H9 (cell line): Measurements from ENCODE around the gene PLXNA2. TPM values are rescaled to one million over a fixed set of nuclear protein-coding genes. Genes with fewer than 3 reads are reported as not detected.

Experiments
- DNase-seq: peaks from one replicate; pipeline ENCODE4 v3.0.0-alpha.2; 2017
- H2AFZ ChIP-seq: one replicate; pipeline ENCODE4 v1.6.1; 2013; ENCODE audit warnings: mild to moderate bottlenecking, low read length, control low read depth, moderate library complexity
- H2AK5ac ChIP-seq: 2 replicates; pipeline ENCODE4 v1.6.1; 2013; ENCODE audit warnings: low read length, control low read depth, mixed read lengths; ENCODE audit not compliant: insufficient read length
- H2BK120ac ChIP-seq: one replicate; pipeline ENCODE4 v1.6.1; 2013; ENCODE audit warnings: low read depth, mild to moderate bottlenecking, low read length, control low read depth, inconsistent platforms; ENCODE audit not compliant: poor library complexity, severe bottlenecking
- H2BK12ac ChIP-seq: 2 replicates; pipeline ENCODE4 v1.6.1; 2013; ENCODE audit warnings: low read length, control low read depth, mixed read lengths, low read depth; ENCODE audit not compliant: insufficient read length
- H2BK15ac ChIP-seq: 2 replicates; pipeline ENCODE4 v1.6.1; 2013; ENCODE audit warnings: low read depth, low read length, control low read depth
- H2BK20ac ChIP-seq: one replicate; pipeline ENCODE4 v1.6.1; 2013; ENCODE audit warnings: low read depth, mild to moderate bottlenecking, low read length, control low read depth, inconsistent platforms; ENCODE audit not compliant: poor library complexity, severe bottlenecking
- H2BK5ac ChIP-seq: 2 replicates; pipeline ENCODE4 v1.6.1; 2013; ENCODE audit warnings: low read length, control low read depth, mixed read lengths; ENCODE audit not compliant: insufficient read length
- H3K14ac ChIP-seq: 2 replicates; pipeline ENCODE4 v1.6.1; 2013; ENCODE audit warnings: low read length, control low read depth; ENCODE audit not compliant: insufficient read depth
- H3K18ac ChIP-seq: 2 replicates; pipeline ENCODE4 v1.6.1; 2013; ENCODE audit warnings: low read depth, mild to moderate bottlenecking, mixed read lengths, low read length, control low read depth; ENCODE audit not compliant: insufficient read length
- H3K23ac ChIP-seq: 2 replicates; pipeline ENCODE4 v1.6.1; 2013; ENCODE audit warnings: low read length, control low read depth, mixed read lengths, low read depth; ENCODE audit not compliant: insufficient read length
- H3K23me2 ChIP-seq: 2 replicates; pipeline ENCODE4 v1.6.1; 2013; ENCODE audit warnings: low read depth, mild to moderate bottlenecking, mixed read lengths, low read length, control low read depth; ENCODE audit not compliant: insufficient read length, poor library complexity, severe bottlenecking
- H3K27ac ChIP-seq: 2 replicates; pipeline ENCODE4 v1.5.1; 2013; ENCODE audit warnings: low read length, control low read depth, mixed read lengths, low read depth; ENCODE audit not compliant: insufficient read length
- H3K27me3 ChIP-seq: 2 replicates; pipeline ENCODE4 v1.6.1; 2013; ENCODE audit warnings: low read length, control low read depth, inconsistent platforms; ENCODE audit not compliant: insufficient read depth
- H3K4ac ChIP-seq: 2 replicates; pipeline ENCODE4 v1.6.1; 2013; ENCODE audit warnings: low read depth, mild to moderate bottlenecking, control low read depth, inconsistent platforms, low read length, moderate library complexity
- H3K4me1 ChIP-seq: 2 replicates; pipeline ENCODE4 v1.6.1; 2013; ENCODE audit warnings: low read length, control low read depth, inconsistent platforms; ENCODE audit not compliant: insufficient read depth
- H3K4me2 ChIP-seq: 2 replicates; pipeline ENCODE4 v1.6.1; 2013; ENCODE audit warnings: low read length, control low read depth, mixed read lengths; ENCODE audit not compliant: insufficient read length, insufficient read depth
- H3K56ac ChIP-seq: 2 replicates; pipeline ENCODE4 v1.6.1; 2013; ENCODE audit warnings: low read depth, mild to moderate bottlenecking, mixed read lengths, low read length, control low read depth; ENCODE audit not compliant: insufficient read length
- H3K79me1 ChIP-seq: 2 replicates; pipeline ENCODE4 v1.6.1; 2013; ENCODE audit warnings: low read depth, mild to moderate bottlenecking, moderate library complexity, low read length, control low read depth, inconsistent platforms; ENCODE audit not compliant: insufficient read depth, poor library complexity, severe bottlenecking
- H3K79me2 ChIP-seq: 2 replicates; pipeline ENCODE4 v1.6.1; 2013; ENCODE audit warnings: low read length, control low read depth, inconsistent platforms; ENCODE audit not compliant: insufficient read depth
- H3K9ac ChIP-seq: 2 replicates; pipeline ENCODE4 v1.6.1; 2013; ENCODE audit warnings: low read length, control low read depth, mixed read lengths; ENCODE audit not compliant: insufficient read length; ENCODE audit errors: extremely low read depth
- H3K9me3 ChIP-seq: one replicate; pipeline ENCODE4 v1.6.1; 2013; ENCODE audit warnings: low read depth, low read length, inconsistent platforms; ENCODE audit not compliant: control insufficient read depth
- H3T11ph ChIP-seq: one replicate; pipeline ENCODE4 v1.6.1; 2013; ENCODE audit warnings: mild to moderate bottlenecking, low read length, control low read depth, inconsistent platforms
- H4K20me1 ChIP-seq: one replicate; pipeline ENCODE4 v1.6.1; 2013; ENCODE audit not compliant: control insufficient read depth, insufficient read length, insufficient read depth
- H4K5ac ChIP-seq: 2 replicates; pipeline ENCODE4 v1.6.1; 2013; ENCODE audit warnings: low read depth, mild to moderate bottlenecking, mixed read lengths, low read length, control low read depth; ENCODE audit not compliant: insufficient read length
- H4K8ac ChIP-seq: replicated peaks from 2 replicates; pipeline ENCODE4 v1.6.1; 2013; ENCODE audit warnings: low read length, control low read depth, mixed read lengths, low read depth; ENCODE audit not compliant: insufficient read length
- H4K91ac ChIP-seq: 2 replicates; pipeline ENCODE4 v1.6.1; 2013; ENCODE audit warnings: low read depth, mild to moderate bottlenecking, moderate library complexity, mixed read lengths, low read length, control low read depth; ENCODE audit not compliant: insufficient read length
- H3K27ac Mint-ChIP-seq, 3 experiments: 2 replicates in 2 of 3; 3 replicates in 1 of 3; pipeline ENCODE4 v1.8.0; 2020 to 2021; ENCODE audit warnings: mixed read lengths in 3 of 3, mild to moderate bottlenecking in 1 of 3, moderate library complexity in 1 of 3
- H3K27me3 Mint-ChIP-seq: 2 replicates; pipeline ENCODE4 v1.8.0; 2021; ENCODE audit warnings: low read depth, mild to moderate bottlenecking, moderate library complexity, mixed read lengths
- H3K36me3 Mint-ChIP-seq, 3 experiments: 2 replicates in 2 of 3; 3 replicates in 1 of 3; pipeline ENCODE4 v1.8.0; 2020 to 2021; ENCODE audit warnings: low read depth in 3 of 3, mixed read lengths in 3 of 3; ENCODE audit not compliant: insufficient read depth in 1 of 3
- H3K4me1 Mint-ChIP-seq, 2 experiments: 2 replicates each; pipeline ENCODE4 v1.8.0; 2020; ENCODE audit warnings: mixed read lengths in 2 of 2
- H3K4me3 Mint-ChIP-seq, 2 experiments: 2 replicates in 1 of 2; 3 replicates in 1 of 2; pipeline ENCODE4 v1.8.0; 2020 to 2021; ENCODE audit warnings: mild to moderate bottlenecking in 2 of 2, mixed read lengths in 2 of 2, moderate library complexity in 1 of 2
- H3K9me3 Mint-ChIP-seq, 2 experiments: 2 replicates in 1 of 2; 3 replicates in 1 of 2; pipeline ENCODE4 v1.8.0; 2020; ENCODE audit warnings: mild to moderate bottlenecking in 2 of 2, mixed read lengths in 2 of 2, moderate library complexity in 1 of 2
- WGBS: extraction: QIAGEN DNeasy Blood & Tissue Kit; methylation state at CpG from one replicate; pipeline ENCODE4 v1.1.7; 2013; ENCODE audit warnings: missing lambda C conversion rate, low lambda C conversion rate, mixed read lengths; ENCODE audit not compliant: insufficient read length; ENCODE audit errors: extremely low coverage; 5-methylcytosine and 5-hydroxymethylcytosine counted together
- total RNA-seq: library from RNA; stranded (reverse); gene quantifications from 2 replicates; pipeline ENCODE4 v1.2.1, GENCODE V29; 2021
- TF ChIP-seq, protein P1 (sequence below): fragments of 200-600 bp; sonication (generic); conservative IDR thresholded peaks from 3 replicates; pipeline ENCODE4 v1.8.0; 2021; ENCODE audit warnings: antibody characterized with exemption, mild to moderate bottlenecking

The PLXNA2 gene
- total RNA-seq, 1 experiment from 2014 or later = 0.57 TPM

- H3K36me3 Mint-ChIP-seq = no peaks in the 10 kb centered on the region; a peak in 1 of 7 replicates
- H3K79me2 ChIP-seq = no peaks in the 10 kb centered on the region
- peaks cover 17 to 19% of the 10 kb centered on the region in 2 experiments for H3K4me1 Mint-ChIP-seq
- H3K27ac ChIP-seq = no peak overlapping the region
- H4K20me1 ChIP-seq = no peaks in the 10 kb centered on the region
- no peak overlapping the region for H2BK5ac ChIP-seq
- H3K4ac ChIP-seq = no peak overlapping the region
- H4K91ac ChIP-seq = no peak overlapping the region
- H3K79me1 ChIP-seq = no peaks in the 10 kb centered on the region
- no peaks in the 10 kb centered on the region; the same call in none of the 2 replicates for H3K27me3 Mint-ChIP-seq
- no peak overlapping the region for H2BK120ac ChIP-seq
- WGBS = no CpG with 5 or more reads among the region's 4 CpGs
- no peaks in the 10 kb centered on the region for H3K9me3 ChIP-seq
- H2AFZ ChIP-seq = no peak overlapping the region
- no peaks in the 10 kb centered on the region for H3K27me3 ChIP-seq
- no peaks in the 10 kb centered on the region for H3K4me1 ChIP-seq
- H2BK12ac ChIP-seq = no peak overlapping the region
- H3K4me2 ChIP-seq = no peak overlapping the region
- TF ChIP-seq, protein P1, sequence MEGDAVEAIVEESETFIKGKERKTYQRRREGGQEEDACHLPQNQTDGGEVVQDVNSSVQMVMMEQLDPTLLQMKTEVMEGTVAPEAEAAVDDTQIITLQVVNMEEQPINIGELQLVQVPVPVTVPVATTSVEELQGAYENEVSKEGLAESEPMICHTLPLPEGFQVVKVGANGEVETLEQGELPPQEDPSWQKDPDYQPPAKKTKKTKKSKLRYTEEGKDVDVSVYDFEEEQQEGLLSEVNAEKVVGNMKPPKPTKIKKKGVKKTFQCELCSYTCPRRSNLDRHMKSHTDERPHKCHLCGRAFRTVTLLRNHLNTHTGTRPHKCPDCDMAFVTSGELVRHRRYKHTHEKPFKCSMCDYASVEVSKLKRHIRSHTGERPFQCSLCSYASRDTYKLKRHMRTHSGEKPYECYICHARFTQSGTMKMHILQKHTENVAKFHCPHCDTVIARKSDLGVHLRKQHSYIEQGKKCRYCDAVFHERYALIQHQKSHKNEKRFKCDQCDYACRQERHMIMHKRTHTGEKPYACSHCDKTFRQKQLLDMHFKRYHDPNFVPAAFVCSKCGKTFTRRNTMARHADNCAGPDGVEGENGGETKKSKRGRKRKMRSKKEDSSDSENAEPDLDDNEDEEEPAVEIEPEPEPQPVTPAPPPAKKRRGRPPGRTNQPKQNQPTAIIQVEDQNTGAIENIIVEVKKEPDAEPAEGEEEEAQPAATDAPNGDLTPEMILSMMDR = no peak
- H3K14ac ChIP-seq = no peak overlapping the region
- H3K56ac ChIP-seq = no peak overlapping the region
- no peak overlapping the region for H4K5ac ChIP-seq
- H3K4me3 Mint-ChIP-seq = no peak overlapping the region
- no peaks in the 10 kb centered on the region for H3K23me2 ChIP-seq
- no peak overlapping the region for H3K27ac Mint-ChIP-seq
- H2BK15ac ChIP-seq = no peak overlapping the region
- DNase-seq = no peak
- no peak overlapping the region for H2BK20ac ChIP-seq
- H4K8ac ChIP-seq = no peak overlapping the region
- H3K18ac ChIP-seq = no peak overlapping the region
- H3K23ac ChIP-seq = no peak overlapping the region
- no peak overlapping the region for H2AK5ac ChIP-seq
- H3K9ac ChIP-seq = no peak overlapping the region
- H3K9me3 Mint-ChIP-seq = no peaks in the 10 kb centered on the region
- H3T11ph ChIP-seq = no peak overlapping the region
These were observed 95.8 kb downstream of the PLXNA2 start for GRCh38 chr1:208148380-208148779.
